DMS53 treated with DMSO at 0.1 percent for 48 hours (cell line): Measurements from ENCODE around the gene SLC18A3.

ENCODE experiments used
- DNase-seq: peaks from one replicate; lab custom pipeline; 2025; ENCODE audit not compliant: unreplicated experiment; lab: John Stamatoyannopoulos, UW

SLC18A3 gene

GRCh38 chr10:49611166-49611815 lies 1.2 kb downstream of the SLC18A3 start:
- no peak for DNase-seq

GRCh38 chr10:49611816-49612512 lies 1.9 kb downstream of the SLC18A3 start:
- DNase-seq: no peak

- DNase-seq: no peak
Measured at GRCh38 chr10:49612513-49613164, 2.5 kb downstream of the SLC18A3 start.

- DNase-seq: no peak
Measured at GRCh38 chr10:49613165-49613881, 3.2 kb downstream of the SLC18A3 start.

GRCh38 chr10:49613882-49614241 lies 3.8 kb downstream of the SLC18A3 start, which contains the start of gene CHAT:
Gene CHAT, plus strand, starts transcription at chr10:49614037. Its CDS starts 153 bp downstream, at chr10:49614190.
- DNase-seq: no peak

- DNase-seq: no peak
Measured at GRCh38 chr10:49614242-49615198, 4.4 kb downstream of the SLC18A3 start.

- no peak for DNase-seq
Measured at GRCh38 chr10:49615213-49615612, 5.1 kb downstream of the SLC18A3 start.

- no peak for DNase-seq
Measured at GRCh38 chr10:49615721-49616120, 5.6 kb downstream of the SLC18A3 start.

- no peak for DNase-seq
Measured at GRCh38 chr10:49616421-49617101, 6.5 kb downstream of the SLC18A3 start.

- no peak for DNase-seq
Measured at GRCh38 chr10:49617121-49618020, 7.3 kb downstream of the SLC18A3 start.

- DNase-seq: no peak
Measured at GRCh38 chr10:49618821-49619220, 8.7 kb downstream of the SLC18A3 start.

- no peak for DNase-seq
Measured at GRCh38 chr10:49619613-49620012, 9.5 kb downstream of the SLC18A3 start.

- no peak for DNase-seq
Measured at GRCh38 chr10:49620286-49620810, 10.2 kb downstream of the SLC18A3 start.

- DNase-seq: no peak
Measured at GRCh38 chr10:49620841-49621378, 10.8 kb downstream of the SLC18A3 start.

GRCh38 chr10:49621561-49621960 lies 11.5 kb downstream of the SLC18A3 start:
- DNase-seq: no peak

- DNase-seq: no peak
Measured at GRCh38 chr10:49622426-49623425, 12.6 kb downstream of the SLC18A3 start.

GRCh38 chr10:49624629-49625028 lies 14.5 kb downstream of the SLC18A3 start:
- no peak for DNase-seq
